Parietal lobe (tissue), 1 donor: ENCODE results near the gene RRAD. TPM values are rescaled to one million over a fixed set of nuclear protein-coding genes. Genes with fewer than 3 reads are reported as not detected.

ENCODE experiments used
- total RNA-seq: library from RNA; depleted of rRNA; stranded (reverse); fragments of >200 nt; gene quantifications from one replicate; pipeline ENCODE4 v1.2.3, GENCODE V29; 2014

RRAD gene, protein sequence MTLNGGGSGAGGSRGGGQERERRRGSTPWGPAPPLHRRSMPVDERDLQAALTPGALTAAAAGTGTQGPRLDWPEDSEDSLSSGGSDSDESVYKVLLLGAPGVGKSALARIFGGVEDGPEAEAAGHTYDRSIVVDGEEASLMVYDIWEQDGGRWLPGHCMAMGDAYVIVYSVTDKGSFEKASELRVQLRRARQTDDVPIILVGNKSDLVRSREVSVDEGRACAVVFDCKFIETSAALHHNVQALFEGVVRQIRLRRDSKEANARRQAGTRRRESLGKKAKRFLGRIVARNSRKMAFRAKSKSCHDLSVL
- 0.63 TPM for total RNA-seq

GRCh38 chr16:66925322-66925840 is at the start of gene RRAD:
TSS of gene RRAD (minus strand) at chr16:66925535. CDS start at chr16:66925179, 356 bp downstream.

DNA sequence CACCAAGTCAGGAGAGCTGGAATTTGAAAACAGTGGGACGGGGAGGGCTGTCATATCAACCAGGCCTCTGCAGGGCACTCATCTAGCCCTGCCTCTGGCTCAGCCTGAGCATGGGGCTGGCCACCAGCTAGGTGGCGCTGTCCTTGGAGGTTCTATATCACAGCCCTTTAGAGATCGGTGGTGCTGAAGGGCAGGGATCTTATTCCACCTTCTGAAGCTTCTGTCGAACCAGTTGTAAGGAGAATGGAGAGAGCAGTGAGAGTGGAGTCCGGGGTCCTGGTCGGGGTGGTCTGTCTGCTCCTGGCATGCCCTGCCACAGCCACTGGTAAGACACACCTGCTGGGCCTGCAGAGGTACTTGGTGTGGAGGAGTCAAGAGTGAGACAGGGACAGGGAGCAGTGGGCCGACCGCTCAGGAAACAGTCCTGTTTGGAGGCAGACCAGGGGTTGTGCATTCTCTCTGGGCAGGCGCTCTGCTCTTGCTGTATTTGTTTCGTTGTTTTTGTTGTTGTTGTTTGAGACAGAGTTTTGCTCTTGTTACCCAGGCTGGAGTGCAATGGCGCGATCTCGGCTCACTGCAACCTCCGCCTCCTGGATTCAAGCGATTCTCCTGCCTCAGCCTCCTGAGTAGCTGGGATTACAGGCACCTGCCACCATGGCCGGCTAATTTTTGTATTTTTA is 35.9 kb upstream of the RRAD start, which contains the start of gene CES3:
TSS of gene CES3 (plus strand) at position 202 of the 680 bp plus-strand sequence. CDS start at position 244, 42 bp downstream.

GRCh38 chr16:66935314-66936011 is 10.1 kb upstream of the RRAD start, which contains the start of gene CES2:
TSS of gene CES2 (plus strand) at chr16:66935516. CDS start at chr16:66935636, 120 bp downstream.

GRCh38 chr16:66934138-66934838 is 9.0 kb upstream of the RRAD start, which contains the start of gene CIAO2B:
TSS of gene CIAO2B (minus strand) at chr16:66934402. CDS start at chr16:66934364, 38 bp downstream.

DNA sequence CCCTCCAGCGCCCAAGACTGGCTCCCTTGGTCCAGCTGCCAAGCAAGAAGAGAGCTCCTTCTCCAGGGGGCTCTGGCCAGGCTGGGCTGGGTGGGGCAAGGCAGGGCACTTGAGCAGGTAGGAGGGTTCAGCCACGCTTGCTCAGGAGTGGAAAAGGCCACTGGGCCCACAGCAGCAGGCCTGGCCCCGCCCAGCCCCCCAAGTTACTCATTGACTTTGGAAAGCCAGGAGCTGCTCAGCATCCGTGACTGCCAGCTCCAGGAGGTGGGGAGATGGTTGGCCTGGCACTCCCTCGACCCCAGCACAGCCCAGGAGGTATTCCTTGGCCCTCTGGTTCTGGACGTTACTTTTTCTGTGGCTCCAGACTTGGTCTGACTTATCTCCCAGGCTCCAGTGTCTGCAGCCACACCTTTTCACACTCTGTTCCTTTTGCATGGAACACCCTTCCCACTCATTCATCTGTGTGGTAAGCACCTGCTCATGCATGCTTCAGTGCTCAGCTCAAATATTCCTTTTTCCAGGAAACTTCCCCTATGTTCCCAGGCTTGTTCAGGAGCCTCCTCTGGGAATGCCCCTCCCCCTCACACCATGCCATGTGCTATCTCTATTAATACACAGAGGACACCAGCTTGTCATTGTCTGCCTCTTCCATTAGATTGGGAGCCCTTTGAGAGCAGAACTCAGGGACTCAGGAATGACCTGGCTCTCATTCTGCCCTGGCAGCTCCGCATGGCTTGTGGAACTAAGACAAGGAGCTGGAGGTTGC is 6.3 kb downstream of the RRAD start, which contains the start of gene CDH16:
TSS of gene CDH16 (minus strand) at position 83 of the 766 bp plus-strand sequence. CDS start 820 bp downstream, outside the sequence.

GRCh38 chr16:66880288-66881013 is 44.9 kb downstream of the RRAD start, which contains the start of gene PDP2:
TSS of gene PDP2 (plus strand) at chr16:66880515. CDS start at chr16:66884285, 3,770 bp downstream.

Other genes starting within 250 kb of the RRAD start
- 60.7 TPM for gene CMTM4, start 228.8 kb downstream of the RRAD start, total RNA-seq
- gene DYNC1LI2, start 173.9 kb downstream of the RRAD start, total RNA-seq: 220 TPM
- not detected for gene TERB1, start 124.0 kb downstream of the RRAD start, total RNA-seq
- gene NAE1, start 94.6 kb downstream of the RRAD start, total RNA-seq: 121 TPM
- not detected for gene CA7, start 81.1 kb downstream of the RRAD start, total RNA-seq
- gene PDP2, start 45.0 kb downstream of the RRAD start, total RNA-seq: 12.5 TPM
- gene CDH16, start 6.7 kb downstream of the RRAD start, total RNA-seq: not detected
- gene CIAO2B, start 8.9 kb upstream of the RRAD start, total RNA-seq: 71.1 TPM
- gene CES2, start 10.0 kb upstream of the RRAD start, total RNA-seq: 40.1 TPM
- gene CES3, start 35.7 kb upstream of the RRAD start, total RNA-seq: 2.5 TPM
- gene CES4A, start 63.1 kb upstream of the RRAD start, total RNA-seq: 33.8 TPM
- gene CBFB, start 103.6 kb upstream of the RRAD start, total RNA-seq: 42.3 TPM
- gene PHAF1, start 184.4 kb upstream of the RRAD start, total RNA-seq: 36.3 TPM
- gene B3GNT9, start 225.5 kb upstream of the RRAD start, total RNA-seq: 0.63 TPM
- 0.31 TPM for gene TRADD, start 234.4 kb upstream of the RRAD start, total RNA-seq
- 1.6 TPM for gene FBXL8, start 234.4 kb upstream of the RRAD start, total RNA-seq
- gene HSF4, start 239.2 kb upstream of the RRAD start, total RNA-seq: 11.3 TPM
- gene NOL3, start 245.0 kb upstream of the RRAD start, total RNA-seq: 3.4 TPM